Measurements from ENCODE around the gene CYP2W1.
"Not testable (repeated sequence)": the region's sequence is repeated elsewhere in the genome, so short reads cannot be mapped to it uniquely, and the experiment has no call there.

CYP2W1 gene, protein sequence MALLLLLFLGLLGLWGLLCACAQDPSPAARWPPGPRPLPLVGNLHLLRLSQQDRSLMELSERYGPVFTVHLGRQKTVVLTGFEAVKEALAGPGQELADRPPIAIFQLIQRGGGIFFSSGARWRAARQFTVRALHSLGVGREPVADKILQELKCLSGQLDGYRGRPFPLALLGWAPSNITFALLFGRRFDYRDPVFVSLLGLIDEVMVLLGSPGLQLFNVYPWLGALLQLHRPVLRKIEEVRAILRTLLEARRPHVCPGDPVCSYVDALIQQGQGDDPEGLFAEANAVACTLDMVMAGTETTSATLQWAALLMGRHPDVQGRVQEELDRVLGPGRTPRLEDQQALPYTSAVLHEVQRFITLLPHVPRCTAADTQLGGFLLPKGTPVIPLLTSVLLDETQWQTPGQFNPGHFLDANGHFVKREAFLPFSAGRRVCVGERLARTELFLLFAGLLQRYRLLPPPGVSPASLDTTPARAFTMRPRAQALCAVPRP

DNA sequence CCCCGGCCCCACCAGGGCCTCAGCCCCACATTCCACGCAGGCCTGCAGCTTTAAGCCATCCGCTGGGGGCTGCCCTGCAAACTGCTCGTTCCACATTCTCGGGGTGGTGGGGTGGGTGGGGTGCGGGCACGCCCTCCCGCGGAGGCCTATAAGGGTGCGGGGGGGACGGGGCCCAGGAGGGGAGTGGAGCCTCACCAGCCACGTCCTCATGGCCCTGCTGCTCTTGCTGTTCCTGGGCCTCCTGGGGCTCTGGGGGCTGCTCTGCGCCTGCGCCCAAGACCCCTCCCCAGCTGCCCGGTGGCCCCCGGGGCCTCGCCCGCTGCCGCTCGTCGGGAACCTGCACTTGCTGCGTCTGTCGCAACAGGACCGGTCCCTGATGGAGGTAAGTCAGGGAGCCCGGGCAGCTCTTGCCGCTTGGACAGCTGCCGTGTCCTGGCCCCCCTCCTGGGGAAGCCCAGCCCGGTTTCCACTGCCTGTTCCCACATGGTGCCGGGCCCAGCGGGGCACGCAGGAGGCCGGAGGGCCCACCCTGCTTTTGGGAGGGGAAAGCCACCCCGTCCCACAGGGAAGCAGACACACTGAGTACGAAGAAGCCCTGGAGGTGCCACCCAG lies at the start of gene CYP2W1:
CYP2W1 (plus strand) TSS at position 178 of the 612 bp plus-strand sequence; CDS start at position 209, 31 bp downstream.
- no peak for DNase-seq

DNA sequence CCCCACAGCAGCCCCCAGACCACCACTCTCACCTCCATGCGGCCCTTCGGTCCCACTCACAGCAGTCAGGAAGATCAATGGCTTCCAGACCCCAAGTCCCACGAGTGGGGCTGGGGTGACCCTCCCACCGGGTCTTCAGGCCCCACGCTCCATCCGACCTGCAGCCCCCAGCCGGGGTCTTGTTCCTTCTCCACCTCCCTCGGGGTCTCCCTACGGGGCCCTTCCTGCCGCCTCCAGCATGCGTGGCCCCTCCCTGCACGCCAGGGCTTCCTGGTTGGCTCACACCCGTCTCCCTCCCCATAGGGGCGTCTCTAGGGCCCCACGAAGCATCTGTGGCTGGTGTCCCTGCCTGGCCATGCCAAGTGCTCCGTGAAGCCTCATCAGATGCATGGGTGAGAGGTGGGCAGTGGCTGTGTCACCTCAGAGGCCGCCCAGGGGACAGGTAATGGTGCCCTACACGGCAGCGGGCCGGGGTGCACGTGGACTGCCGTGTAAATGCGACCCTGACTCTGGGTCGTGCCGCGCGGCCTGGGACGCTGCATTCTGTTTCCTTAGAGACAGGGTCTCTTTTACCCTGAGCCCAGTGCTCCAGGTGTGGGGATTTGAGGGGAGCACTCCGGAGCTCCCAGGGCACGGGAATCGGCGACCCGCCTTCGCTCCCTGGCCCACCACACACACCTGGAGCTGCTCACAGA lies 48.4 kb upstream of the CYP2W1 start:
- DNase-seq, result no peak

DNA sequence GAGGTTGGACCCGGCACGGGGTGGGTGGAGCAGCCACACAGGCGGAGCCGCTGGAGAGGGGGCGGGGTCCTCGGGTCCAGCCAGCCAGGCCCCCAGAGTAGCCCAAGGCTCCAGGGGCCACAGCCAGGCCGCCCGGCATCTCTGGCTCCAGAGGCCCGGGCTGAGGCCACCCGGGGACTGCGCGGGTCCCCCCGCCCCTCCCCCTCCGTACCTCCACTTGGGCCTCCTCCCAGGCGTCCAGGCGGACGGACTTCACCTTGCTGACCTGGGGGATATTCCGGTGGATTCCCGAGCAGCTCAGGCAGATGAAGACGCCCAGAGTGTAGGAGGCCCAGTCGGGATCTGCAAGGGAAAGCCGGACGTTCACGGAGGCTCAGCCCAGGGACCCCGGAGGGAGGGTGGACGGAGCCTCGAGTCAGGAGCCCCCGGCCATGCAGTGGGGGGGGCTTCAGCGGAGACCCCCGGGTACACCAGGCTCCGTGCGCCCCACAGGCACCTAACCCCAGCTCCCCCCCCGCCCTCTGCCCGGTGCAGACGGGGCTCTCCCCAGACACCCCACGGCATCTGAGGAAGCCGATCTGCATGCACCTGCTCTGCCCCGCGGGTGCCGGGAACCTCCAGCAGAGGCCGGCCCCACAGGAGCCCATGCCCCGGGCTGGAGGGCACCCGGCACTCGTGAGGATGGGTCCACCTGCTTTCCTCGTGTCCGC lies 47.7 kb upstream of the CYP2W1 start:
- DNase-seq, result no peak

DNA sequence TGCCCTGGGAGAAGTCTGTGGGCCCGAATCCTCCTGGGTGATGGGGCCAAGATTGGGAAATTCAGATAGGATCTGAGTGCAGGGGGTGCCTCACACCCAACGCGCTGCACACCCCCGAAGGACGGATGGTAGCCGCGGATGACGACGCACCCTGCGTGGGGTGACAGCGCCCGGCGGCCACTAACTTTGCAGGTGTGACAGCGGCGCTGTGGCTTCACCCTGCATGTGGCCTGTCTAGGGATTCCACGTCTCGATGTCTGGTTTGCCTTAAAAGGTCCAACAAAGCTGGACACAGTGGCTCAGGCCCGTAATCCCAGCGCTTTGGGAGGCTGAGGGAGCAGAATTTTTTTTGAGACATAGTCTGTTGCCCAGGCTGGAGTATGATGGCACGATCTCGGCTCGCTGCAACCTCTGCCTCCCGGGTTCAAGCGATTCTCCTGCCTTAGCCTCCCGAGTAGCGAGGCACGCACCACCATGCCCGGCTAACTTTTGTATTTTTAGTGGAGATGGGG lies 47.1 kb upstream of the CYP2W1 start:
- no peak for DNase-seq

DNA sequence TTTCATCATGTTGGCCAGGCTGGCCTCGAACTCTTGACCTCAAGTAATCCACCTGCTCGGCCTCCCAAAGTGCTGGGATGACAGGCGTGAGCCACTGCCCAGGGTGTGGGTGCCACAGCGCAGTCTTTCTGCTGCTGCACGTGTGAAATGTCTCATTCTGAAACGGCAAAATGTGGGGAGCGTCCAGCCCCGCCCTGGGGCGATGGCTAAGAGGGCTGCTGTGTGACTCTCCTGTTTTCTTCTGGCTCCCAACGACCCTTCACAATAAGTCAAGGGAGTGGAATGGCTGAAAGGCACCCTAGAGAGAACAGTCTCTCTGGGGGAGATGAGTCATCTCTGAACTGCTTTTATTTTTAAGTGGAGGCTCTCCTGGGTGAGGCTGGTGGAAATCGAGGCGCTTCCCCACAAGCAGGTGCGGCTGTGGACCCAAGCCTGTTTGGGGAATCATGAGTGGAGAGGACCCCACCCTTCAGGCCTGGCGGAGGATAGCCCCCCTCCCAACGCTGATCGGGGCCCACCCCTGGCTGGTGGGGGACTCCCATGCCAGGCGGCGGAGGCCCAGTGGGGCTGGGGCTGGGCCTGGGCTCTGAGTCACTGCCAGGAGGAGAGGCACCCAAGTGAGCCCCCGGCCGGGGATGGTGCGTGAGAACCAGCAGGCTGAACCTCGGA lies 46.5 kb upstream of the CYP2W1 start:
- no peak for DNase-seq

DNA sequence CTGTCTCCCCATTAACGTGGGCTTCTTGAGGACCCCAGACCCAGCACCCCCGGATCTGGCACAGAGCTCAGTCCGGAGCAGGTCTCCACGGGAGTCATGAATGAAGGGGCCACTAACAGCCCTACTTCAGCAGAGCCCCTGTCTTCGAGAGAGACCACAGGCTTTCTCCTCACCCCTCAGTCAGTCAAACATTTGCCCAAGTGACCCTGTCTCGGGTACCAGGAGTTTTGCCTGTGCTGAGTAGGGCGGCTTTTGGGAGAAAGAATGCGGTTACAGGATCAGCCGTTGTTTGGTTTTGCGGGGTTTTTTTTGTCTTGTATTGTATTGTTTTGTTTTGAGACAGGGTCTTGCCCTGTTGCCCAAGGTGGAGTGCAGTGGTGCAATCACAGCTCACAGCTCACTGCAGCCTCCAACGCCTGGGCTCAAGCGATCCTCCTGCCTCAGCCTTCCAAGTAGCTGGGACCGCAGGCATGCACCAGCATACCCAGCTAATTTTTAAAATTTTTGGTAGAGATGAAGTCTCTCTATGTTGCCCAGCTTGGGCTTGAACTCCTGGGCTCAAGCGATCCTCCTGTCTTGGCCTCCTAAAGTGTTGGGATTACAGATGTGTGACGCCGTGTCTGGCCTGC lies 45.0 kb upstream of the CYP2W1 start:
- no peak for DNase-seq

DNA sequence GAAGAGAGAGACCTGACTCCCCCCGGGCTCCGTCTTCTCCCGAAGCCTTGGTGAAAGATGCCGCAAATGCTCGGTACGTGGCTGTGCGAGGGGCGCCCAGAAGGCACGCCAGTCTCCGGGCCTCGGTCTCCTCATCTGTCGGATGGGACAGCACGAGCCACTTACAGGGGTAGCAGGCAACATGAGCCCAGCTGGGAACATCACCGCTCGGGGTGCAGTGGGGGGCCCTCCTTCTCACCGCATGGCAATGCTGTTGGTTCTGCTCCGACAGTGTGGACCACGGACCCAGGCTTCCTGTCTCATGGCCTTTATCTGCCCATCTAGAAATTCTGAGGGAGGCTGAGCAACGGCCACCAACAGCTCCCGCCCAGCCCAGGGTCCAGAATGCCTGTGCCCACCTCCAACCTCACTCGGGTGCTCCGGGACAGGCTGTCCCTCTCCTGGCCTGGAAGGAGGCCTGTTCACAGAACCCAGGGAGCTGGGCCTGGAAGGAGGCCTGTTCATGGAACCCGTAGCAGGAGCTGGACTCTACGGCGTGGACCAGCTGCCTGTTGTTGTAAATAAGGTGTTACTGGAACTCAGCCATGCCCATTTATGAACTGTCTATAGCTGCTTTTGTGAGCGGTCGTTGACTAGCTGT lies 44.3 kb upstream of the CYP2W1 start:
- no peak for DNase-seq

DNA sequence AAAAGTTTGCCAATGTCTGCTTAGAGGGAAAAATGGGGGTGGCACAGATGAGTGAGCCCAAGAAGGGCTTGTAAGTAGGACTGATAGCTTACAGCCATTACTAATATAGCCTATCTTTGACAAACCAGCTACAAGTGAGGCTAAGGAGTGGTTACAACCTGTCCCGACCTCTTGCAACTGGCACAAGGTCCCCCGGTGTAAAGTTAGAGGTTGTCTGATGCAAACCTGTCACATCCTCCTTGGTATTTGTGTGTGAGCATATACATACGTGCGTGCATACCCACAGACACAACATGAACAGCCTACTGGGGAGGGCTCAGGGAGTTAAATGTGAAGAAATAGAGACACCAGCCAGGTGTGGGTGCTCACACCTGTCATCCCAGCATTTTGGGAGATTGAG lies 43.1 kb upstream of the CYP2W1 start:
- DNase-seq, result no peak

DNA sequence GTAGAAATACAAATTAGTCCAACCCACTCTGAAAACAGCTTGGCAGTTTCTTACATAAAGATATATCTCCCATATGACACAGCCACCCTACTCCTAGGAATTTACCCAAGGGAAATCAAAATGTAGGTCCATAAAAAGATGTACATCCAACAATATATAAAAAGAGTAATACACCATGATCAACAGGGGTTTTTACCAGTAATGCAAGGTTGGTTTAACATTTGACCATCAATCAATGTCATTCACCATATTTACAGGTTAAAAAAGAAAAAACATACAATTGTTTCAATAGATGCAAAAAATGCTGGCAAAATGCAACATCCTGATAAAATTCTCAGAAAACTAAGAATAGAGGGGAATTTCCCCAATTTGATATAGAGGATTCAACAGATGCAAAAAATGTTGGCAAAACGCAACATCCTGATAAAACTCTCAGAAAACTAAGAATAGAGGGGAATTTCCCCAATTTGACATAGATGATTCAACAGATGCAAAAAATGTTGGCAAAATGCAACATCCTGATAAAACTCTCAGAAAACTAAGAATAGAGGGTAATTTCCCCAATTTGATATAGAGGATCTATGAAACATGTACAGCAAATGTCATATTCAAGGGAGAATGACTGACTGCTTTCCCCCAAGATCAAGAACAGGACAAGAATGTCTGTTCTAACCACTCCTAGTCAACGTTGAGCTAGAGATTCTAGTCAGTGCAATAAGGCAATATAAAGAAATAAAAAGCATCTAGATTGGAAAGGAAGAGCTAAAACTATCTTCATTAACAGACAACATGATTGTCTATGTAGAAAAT lies 42.2 kb upstream of the CYP2W1 start:
- DNase-seq, result no peak

DNA sequence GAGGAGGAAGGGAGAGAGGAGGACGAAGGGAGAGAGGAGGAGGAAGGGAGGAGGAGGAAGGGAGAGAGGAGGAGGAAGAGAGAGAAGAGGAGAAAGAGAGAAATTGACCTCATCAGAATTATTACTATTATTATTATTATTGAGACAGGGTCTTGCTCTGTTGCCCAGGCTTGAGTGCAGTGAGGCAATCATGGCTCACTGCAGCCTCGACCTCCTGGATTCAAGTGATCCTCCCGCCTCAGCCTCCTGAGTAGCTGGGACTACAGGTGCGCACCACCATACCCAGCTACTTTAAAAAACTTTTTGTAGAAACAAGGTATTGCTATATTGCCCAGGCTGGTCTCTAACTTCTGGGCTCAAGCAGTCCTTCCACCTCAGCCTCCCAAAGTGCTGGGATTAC lies 39.2 kb upstream of the CYP2W1 start:
- DNase-seq, result not testable (repeated sequence)

DNA sequence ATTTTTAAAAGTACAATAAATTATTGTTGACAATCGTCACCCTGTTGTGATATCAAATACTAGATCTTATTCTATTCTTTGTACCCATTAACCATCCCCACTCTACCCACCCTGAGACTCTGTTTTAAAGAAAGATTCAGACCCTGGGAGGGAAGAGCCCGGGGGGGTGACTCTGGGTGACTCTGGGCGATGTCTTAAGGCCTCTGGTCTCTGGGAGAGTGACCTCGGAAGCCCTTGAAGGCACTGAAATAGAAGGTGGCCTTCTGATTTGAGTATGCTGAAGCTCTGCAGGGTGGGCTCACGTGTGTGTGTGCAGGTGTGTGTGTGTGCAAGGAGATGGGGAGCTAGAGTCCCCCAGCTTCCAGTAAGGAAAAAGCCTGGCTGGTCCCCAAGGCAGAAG lies 38.2 kb upstream of the CYP2W1 start:
- no peak for DNase-seq

DNA sequence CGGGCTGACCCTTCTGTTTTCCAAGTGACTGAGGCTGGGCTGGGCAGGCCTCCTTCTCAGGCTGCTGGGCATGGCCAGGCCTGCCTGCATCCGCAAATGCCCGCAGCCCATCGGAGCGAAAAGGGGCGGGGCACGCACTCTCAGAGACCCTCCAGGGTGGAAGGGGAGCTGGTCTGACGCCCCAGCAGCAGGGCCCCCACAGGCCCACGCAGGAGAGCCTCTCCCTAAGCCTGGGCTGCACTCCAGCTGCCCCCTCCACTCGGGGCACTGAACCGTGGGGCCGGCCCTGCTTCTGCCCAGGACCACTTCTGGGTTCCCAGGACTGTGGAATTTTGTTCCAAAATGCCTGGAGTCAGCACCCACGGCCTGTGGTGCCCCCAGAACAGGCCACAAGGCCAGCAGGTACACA lies 37.8 kb upstream of the CYP2W1 start:
- DNase-seq, result no peak

DNA sequence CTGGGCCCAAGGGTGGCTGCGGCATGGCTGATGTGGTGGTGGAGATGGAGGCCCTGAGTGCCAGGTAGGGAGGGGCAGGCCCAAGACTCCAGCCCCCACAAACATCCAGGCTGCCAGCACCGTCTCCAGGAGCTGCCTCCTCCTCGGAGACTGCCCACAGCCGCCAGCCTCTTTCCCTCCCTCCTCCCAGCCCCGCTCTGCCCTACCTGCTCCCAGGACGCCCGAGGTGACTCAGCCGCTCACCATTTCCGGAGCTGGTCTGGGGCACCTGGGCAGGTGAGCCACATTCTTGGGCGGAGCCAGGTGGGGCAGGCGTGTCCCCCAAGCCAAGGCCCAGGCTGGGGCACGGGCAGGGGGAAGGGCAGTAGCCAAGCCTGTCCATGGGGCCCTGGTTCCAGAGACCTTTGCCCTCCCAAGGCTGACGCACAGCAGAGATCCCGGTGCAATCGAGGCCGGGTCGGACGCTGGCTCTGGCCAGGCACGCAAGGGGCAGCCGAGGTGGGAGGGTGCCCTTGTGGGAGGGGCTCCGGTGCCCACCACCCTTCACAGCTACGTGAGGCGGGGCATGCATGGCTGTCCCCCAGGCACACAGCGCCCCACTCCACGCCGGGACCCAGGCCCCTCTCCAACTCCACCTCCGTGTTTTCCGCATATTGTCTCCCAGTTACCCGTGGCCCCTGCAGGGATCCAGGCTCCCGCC lies 37.3 kb upstream of the CYP2W1 start:
- no peak for DNase-seq

DNA sequence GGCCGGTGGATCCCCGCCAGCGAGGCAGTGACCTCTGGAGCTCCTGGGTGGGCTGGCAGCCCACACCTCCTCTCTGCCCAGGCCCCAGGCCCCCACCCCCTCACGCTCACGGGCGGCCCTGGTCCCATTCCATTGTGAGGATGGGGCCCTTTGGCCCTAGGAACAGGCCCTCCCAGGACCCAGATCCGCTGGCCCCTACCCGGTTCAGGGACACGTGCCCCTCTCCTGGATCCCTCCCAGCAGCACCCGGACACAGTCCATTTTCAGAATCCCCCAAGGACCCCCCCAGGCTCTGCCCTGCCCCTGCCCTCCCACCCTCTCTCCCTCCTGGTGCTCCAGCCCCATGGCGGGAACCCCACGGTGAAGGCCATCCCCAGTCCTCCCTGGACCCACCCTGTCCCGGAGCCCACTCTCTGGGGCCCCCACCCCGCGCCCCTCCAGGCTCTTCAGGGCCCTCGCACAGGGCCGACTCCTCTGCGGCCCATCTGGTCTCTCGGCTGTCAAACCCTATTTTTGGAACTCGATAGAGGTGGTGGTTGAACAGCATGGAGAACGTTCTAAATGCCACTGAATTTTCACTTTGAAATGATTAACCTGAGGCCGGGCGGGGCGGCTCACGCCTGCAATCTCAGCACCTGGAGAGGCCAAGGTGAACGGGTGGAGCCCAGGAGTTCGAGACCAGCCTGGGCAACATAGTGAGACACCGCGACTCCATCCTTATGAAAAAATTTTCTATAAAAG lies 36.6 kb upstream of the CYP2W1 start:
- DNase-seq, result no peak

DNA sequence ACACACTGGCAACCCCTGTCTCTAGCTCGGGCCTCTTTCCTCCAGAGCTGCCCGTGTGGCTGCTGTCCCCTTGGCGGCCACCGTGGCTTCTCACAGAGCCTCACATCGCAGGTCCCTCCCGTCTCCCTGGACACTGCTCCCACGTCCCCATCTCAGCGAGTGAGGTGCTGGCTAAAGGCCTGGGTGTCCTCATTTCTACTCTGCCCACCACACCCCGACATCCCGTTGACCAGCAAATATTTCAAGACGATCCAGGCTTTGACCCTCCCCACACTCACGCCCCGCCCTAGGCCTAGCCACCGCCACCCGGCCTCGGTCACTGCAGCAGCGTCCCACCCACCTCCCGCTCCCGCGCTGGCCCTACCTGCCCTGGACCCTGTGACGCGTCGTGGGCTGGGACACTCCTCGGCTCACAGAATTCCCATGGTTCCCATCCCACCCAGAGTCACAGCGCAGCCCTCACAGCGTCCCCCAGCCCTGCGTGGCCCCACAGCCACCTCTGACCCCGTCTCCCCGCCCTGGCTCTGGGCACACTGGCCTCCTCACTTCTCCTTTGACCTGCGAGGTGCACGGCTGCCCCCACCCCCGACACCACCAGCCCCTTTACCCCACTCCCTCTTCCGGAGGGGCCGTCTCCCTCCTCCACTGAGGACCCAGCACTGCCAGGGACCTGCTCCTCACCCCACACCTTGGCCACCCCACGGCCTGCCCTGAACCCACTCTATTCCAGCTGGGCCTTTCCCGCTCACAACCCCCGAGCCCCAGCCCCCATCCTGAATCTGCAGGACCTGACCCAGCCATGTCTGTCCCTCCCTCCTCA lies 35.4 kb upstream of the CYP2W1 start:
- DNase-seq, result no peak

DNA sequence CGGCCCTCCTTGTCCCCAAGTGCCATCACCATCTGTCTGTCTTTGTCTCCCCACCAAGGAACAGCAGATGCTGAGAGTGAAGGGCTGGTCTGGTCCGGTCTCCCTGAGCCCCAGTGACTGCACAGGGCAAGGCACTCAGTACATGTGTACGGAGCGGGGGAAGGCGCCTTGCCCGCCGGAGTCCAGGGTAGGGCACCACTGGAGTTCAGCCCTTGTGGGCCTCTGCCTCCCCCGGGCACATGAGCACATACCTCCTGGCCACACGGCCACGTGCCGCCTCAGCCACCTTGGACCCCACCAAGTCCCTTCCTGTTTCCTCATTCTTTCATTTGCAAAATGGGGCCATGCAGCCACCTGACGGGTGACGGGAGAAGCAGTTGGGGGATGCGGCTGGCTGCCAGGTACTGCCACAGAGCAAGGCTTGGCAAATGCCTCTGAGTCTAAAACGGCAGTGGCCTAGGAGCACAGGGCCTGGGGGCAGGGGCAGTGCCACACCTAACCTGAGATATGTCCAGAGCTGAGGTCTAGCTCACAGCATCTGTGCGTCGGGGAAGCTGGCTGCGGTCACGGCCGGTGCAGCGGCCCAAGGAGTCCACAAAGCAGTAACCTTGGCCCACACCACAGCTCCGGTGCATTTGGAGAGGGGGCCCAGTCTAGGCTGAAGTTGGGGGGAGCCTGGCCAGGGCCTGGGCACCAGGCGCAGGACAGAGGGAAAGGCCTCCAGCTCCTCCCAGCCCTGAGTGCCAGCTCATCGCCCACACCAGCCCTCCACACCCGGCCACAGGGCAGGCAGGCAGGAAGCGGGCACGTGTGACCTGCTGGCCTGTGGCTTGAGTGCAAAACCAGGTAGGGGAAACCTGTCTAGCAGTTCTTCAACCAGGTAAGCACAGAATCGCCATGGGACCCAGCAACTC lies 33.7 kb upstream of the CYP2W1 start:
- DNase-seq, result no peak
